Fibroblast of lung (primary cell): ENCODE data around the gene SPEN.

Source experiments
- EZH2 ChIP-seq: IDR thresholded peaks from 2 replicates; pipeline ENCODE4 v1.5.1; 2012; ENCODE audit warnings: low read length, control low read depth, mild to moderate bottlenecking; ENCODE audit errors: missing control alignments
- TF ChIP-seq, protein P1 (sequence below), 2 donors: IDR thresholded peaks in 1 of 2; conservative IDR thresholded peaks in 1 of 2; 1 replicate in 1 of 2; 2 replicates in 1 of 2; pipeline ENCODE4 v1.5.1; 2011 to 2012; ENCODE audit warnings: low read length in 2 of 2, control low read depth in 1 of 2, inconsistent platforms in 1 of 2, low read depth in 1 of 2, mild to moderate bottlenecking in 1 of 2

DNA sequence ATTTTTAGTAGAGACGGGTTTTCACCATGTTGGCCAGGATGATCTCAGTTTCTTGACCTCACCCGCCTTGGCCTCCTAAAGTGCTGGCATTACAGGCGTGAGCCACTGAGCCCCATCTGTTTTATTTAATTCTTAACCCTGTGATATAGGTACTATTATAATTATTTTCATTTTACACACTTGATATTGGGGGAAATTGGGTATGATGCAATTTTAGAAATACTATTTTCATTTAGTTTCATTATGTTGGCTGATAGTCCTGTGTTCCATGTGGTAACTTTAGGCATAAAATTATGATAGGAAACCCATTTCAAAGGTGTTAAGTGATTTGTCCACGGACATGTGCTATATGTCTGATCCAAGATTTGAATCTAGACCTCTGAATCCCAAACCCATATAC, 61.1 kb downstream of the SPEN start:
- TF ChIP-seq, protein P1, sequence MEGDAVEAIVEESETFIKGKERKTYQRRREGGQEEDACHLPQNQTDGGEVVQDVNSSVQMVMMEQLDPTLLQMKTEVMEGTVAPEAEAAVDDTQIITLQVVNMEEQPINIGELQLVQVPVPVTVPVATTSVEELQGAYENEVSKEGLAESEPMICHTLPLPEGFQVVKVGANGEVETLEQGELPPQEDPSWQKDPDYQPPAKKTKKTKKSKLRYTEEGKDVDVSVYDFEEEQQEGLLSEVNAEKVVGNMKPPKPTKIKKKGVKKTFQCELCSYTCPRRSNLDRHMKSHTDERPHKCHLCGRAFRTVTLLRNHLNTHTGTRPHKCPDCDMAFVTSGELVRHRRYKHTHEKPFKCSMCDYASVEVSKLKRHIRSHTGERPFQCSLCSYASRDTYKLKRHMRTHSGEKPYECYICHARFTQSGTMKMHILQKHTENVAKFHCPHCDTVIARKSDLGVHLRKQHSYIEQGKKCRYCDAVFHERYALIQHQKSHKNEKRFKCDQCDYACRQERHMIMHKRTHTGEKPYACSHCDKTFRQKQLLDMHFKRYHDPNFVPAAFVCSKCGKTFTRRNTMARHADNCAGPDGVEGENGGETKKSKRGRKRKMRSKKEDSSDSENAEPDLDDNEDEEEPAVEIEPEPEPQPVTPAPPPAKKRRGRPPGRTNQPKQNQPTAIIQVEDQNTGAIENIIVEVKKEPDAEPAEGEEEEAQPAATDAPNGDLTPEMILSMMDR (conservative IDR thresholded peaks at IDR 0.05 in 1 of 2, IDR thresholded peaks at IDR 0.05 in 1 of 2; ENCODE audit: low read depth in 1 of 2, low read length in 2 of 2) = no peak
- TF ChIP-seq EZH2 = no peak
